HG02610 (cell line): Measurements from ENCODE around the gene GPR42.
"Not testable (repeated sequence)": the region's sequence is repeated elsewhere in the genome, so short reads cannot be mapped to it uniquely, and the experiment has no call there.

Source experiments
- ATAC-seq: cut with Tn5 transposase; IDR thresholded peaks from one replicate; pipeline ENCODE4 v1.9.1; 2021; ENCODE audit warnings: mild to moderate bottlenecking, moderate library complexity; ENCODE audit not compliant: unreplicated experiment

GPR42 gene

DNA sequence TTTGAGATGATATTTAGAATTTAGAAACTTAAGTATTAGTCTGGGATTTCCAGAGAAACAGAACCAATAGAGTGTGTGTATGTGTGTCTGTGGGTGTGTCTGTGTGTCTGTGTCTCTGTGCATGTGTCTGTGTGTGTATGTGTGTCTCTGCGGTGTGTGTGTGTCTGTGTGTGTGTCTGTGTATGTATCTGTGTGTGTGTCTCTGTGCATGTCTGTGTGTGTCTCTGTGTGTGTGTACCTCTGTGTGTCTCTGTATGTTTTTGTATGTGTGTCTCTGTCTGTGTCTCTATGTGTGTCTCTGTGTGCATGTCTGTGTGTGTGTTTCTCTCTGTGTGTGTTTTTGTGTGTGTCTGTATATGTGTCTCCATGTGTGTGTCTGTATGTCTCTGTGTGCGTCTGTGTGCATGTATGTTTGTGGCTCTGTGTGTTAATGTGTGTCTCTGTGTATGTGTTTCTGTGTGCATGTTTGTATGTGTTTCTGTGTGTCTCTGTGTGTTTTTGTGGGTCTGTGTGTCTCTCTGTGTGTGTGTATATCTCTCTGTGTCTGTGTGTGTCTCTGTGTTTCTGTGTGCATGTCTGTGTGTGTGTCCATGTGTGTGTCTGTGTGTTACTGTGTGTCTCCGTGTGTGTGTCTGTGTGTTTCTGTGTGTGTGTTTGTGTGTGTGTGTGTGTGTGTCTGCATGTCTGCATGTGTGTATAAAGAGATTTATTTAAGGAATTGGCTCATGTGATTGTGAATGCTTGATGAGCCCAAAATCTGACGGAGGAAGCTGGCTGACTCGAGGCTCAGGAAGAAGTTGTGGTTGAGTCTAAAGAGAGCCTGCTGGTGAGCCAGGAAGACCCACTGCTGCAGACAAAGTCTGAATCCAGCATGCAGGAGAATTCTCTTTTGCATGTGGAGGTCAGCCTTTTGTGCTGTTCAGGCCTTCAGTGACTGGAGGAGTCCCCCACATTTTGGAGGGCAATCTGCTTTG lies 22.2 kb downstream of the GPR42 start:
- ATAC-seq, result no peak

DNA sequence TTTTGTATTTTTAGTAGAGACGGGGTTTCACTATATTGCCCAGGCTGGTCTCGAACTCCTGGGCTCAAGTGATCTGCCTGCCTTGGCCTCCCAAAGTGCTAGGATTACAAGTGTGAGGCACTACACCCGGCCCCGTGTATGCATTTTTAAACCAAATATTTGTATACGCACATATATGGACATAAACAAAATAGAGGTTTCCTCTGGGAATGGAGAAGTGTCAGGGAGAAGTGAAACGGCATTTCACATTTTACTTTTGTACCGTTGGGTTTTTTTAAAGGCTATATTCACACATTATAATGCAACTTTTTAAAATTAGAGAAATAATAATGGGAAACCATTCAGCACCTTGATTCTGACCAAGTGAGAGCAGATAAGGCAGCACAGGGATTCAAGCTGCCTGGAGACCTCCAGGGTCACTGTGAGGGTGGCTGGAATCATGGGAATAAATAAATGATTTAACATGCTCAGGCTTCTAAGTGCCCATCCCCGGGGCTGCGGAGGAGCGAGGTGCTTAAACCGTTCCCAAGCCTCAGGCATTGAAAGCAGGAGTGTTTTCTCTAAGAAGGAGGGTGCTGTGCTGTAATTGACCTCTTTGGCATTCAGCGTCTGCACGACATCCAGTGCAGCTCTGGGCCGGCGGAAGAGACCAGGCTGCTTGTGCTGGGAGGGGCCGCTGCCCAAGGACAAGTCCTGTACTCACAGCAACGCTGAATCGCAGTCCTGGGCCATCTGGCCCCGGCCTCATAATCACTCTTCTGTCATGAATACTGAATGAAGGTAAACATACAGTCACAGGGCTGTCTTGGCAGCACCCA lies 24.7 kb downstream of the GPR42 start:
- no peak for ATAC-seq

DNA sequence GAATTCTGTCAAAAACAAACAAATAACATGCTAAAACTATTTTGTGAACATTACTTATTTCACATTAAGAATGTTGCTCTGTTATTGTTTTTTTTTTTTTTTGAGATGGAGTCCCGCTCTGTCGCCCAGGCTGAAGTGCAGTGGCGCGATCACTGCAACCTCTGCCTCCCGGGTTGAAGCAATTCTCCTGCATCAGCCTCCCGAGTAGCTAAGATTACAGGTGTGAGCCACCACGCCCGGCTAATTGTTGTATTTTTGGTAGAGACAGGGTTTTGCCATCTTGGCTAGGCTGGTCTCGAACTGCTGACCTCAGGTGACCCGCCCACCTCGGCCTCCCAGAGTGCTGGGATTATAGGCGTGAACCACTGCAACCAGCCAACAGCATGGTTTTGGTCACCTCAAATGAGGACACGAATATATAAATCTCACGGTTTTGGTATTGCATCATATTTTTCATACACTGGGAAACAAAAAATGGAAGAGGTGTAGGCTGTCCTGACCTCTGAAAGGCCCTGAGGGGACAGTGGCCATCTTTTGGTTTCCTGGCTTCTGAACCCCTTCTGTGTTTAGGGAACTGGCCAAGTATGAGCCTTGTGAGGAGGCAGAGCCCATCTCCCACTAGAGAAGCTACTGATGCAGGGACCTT lies 25.5 kb downstream of the GPR42 start:
- no peak for ATAC-seq

DNA sequence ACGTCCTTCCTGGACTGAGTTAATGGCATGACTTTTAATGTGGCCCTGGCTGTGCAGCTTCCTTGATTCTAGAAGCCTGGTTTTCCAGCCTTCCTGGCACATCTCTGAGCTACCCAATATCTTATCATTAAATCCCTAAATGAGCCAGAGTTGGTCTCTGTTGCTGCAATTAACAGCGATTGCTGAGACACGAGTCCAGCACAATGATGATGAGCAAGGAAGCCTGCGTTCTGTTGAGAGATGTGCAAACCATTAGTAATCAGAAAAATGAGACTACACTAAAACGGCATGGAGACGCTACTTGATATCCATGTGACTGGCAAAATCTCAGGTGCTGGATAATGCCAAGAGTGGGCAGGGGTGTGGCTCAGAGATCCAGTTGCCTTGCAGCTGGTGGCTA lies 26.2 kb downstream of the GPR42 start:
- no peak for ATAC-seq

DNA sequence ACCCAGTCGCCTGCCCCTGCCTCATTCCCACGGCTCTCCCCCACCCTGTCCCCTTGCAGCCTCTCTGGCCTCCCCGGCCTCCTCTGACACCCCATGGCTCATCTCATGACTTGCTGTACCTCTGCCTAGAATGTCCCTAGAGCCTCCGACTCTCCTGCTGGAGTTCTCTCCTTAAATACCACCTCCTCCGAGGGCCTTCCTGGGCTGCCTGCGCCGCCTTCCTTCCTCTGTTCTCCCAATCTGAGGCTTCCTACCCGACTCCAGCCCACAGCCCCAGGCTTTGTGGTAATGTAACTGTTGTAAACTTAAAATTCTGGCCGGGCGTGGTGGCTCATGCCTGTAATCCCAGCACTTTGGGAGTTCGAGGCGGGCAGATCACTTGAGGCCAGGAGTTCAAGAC lies 27.7 kb downstream of the GPR42 start:
- ATAC-seq, result no peak

DNA sequence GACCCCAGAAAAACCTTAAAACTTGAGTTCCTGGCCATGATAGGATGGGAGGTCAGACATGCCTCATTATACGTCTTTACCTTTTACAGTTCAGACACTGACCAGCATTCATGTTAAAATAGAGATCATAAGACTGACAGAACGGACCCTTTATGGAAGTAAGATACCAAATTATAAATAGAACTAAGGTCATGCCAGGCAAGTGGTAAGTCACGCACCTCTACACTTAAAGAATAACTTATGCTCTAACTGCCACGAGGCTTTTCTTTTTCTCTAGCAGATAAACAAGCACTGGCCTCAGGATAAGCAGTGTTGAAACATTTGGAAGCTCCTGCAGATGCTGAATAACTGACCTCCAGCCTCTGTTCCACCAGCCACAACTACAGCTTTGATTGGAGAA lies 28.4 kb downstream of the GPR42 start:
- ATAC-seq, result no peak

DNA sequence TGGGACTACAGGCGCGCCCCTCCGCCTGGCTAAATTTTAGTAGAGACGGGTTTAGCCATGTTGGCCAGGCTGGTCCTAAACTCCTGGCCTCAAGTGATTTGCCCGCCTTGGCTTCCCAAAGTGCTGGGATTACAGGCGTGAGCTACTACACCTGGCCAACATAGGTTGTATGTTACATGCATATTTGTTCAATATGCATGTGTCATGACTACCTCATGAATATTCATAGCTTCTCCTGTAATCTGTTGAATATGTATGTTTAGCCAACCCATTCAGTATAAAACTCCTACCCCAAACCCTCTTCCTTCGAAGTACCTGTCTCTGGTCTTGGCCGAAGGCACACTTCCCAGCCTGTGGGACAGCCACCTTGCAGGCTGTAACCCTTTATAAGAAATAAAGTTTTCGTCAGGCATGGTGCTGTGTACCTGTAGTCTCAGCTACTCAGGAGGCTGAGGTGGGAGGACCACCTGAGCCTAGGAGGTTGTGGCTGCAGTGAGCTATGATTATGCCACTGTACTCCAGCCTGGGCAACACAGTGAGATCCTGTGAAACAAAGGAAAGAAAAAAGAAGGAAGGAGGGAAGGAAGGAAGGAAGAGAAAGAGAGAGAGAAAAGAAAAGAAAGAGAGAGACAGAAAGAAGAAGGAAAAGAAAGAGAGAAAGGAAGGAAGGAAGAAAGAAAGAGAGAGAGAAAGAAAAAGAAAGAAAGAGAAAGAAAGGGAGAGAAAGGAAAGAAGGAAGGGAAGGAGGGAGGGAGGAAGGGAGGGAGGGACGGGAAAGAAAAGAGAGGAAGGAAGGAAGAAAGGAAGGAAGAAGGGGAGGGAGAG lies 29.3 kb downstream of the GPR42 start:
- ATAC-seq, result no peak

DNA sequence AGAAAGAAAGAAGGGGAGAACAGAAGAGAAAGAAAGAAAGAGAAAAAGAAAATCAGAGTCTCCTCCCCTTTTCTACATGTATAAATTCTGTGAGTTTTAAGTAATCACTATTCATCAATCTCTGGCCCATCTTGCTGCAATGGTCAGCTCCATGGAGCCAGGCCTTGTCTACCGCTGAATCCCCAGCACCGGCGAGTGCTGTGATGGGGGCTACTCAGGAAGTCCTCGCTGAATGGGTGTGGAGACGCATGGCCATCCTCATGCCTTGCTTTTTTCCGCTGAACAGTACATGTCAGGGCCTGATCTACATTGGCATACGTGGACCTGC lies 29.9 kb downstream of the GPR42 start:
- no peak for ATAC-seq

DNA sequence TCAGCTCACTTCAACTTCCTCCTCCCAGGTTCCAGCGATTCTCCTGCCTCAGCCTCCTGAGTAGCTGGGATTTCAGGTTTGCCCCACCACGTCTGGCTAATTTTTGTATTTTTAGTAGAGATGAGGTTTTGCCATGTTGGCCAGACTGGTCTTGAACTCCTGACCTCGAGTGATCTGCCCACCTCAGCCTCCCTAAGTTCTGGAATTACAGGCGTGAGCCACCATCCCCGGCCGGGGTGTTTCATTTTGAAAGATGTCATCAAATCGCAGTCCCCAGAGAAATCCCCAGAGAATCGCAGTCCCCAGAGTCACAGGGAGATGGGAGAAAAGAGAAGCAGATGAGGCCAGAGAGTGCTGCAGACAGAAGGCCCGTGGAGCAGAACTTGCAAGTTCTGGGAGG lies 30.5 kb downstream of the GPR42 start:
- not testable (repeated sequence) for ATAC-seq

DNA sequence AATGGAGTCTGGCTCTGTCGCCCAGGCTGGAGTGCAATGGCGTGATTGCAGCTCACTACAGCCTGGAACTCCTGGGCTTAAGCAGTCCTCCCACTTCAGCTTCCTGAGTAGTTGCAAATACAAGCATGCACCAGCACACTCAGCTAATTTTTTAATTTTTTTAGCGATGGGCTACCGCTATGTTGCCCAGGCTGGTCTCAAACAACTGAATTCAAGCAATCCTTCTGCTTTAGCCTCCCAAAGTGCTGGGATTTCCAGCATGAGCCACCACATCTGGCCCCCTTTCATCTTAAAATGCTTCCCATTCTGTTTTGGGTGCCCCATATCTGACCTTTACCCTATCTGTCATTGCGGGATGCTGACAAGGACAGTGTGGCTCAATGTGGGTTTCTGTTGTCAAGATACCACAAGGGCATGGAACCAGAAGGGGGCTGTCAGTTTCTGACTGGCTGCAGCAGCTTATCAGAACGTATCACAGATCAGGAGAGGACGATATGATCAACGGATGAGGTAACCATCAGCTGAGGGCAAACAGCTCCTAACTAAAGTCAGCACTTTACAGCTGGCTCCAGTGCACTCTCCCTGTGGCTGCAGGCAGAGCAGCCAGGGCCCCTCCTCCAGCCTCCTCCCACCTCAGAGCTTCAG lies 32.4 kb downstream of the GPR42 start:
- ATAC-seq, result no peak

DNA sequence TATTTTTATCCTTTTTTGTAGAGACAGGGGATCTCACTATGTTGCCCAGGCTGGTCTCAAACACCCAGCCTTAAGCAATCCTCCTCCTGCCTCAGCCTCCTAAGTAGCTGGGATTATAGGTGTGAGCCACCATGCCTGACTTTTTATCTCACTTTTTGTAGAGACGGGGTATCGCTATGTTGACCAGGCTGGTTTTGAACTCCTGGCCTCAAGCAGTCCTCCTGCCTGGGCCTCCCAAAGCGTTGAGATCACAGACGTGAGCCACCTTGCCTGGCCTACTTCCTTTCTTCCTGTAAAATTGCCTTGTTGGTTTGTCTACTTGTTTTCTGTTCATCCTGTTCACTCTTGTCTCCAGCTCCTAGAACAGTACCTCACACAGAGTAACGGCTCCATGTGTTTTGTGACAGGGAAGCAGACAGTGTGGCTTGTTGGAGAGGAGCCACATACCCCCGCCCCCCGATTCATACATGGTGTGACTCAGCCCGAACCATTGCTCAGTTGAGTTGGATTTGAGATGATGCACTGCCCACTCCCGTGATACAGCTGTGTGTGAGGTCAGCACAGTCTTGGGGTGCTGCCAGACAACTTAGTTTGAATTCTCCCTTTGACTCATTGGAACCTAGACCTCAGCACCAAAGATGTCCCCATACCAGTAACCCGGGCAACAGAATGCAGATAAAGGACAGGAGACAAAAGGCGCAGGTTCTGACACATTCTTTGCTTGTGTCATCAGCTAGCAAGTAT lies 34.2 kb downstream of the GPR42 start:
- peak; percentile 73 for ATAC-seq

DNA sequence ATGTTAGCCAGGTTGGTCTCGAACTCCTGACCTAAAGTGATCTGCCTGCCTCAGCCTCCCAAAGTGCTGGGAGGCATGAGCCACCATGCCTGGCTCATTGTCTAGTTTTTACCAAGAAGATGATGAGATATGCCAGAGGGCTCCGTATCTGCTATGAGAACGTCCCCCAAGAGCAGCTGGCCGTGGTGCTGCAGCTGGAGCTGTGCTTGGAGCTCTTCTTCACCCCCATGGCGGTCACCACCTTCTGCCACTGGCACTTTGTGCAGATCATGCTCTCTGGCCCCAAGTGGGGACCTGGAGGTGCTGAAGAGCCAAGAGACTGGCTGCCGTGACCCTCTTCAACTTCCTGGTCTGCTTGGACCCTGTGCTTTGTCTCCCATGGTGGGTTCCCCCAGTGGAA lies 36.8 kb downstream of the GPR42 start:
- no peak for ATAC-seq

DNA sequence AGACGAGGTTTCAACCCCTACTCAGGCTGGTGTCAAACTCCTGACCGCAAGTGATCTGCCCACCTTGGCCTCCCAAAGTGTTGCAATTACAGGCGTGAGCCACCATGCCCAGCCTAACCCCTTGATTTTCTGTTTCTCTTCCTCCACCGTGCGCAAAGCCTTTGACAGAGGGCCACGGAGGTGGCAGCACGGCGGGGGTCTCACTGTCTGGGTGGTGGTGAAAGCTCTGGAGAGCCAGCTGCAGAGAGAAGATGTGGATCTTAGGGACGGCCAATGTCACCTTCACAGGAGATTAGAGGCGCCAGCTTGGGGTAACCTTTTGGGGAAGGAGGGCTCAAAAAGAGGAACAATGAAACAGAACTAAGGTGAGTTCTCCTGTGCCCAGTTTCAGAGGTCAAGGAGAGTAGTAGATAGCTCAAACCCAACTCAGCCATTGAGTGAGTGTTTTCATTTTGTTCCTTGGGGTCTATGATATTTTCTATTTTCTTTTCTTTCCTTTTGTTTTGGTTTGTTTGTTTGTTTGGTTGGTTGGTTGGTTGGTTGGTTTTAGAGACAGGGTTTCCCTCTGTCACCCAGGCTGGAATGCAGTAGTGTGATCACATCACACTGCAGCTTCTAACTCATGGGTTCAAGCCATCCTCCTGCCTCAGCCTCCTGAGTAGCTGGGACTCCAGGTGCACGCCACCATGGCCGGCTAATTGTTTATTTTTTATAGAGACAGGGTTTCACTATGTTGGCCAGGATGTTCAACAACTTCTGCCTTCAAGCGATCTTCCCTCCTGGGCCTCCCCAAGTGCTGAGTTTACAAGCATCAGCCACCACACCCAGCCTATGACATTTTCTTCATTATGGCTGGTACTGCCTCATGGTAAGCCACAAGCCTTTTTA lies 37.7 kb downstream of the GPR42 start:
- no peak for ATAC-seq

DNA sequence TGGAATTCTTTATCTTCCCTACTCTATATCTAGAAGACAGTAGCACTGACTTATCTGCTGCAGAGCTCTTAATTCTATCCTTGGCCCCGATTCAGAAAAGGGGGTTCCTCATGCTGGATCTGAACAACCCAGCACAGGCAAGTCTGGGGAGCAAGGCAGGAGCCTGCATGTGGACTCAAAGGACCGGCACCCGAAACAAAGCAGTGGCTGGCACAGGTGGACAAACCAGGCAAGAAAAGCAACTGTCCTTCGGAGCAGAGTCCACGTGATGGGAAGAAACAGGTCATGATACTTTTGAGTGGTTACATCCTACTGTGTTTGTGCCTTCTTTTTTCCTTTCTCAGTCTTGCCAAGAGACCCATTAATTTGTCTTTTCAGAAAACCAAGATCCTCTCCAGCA lies 38.3 kb downstream of the GPR42 start:
- ATAC-seq, result no peak

DNA sequence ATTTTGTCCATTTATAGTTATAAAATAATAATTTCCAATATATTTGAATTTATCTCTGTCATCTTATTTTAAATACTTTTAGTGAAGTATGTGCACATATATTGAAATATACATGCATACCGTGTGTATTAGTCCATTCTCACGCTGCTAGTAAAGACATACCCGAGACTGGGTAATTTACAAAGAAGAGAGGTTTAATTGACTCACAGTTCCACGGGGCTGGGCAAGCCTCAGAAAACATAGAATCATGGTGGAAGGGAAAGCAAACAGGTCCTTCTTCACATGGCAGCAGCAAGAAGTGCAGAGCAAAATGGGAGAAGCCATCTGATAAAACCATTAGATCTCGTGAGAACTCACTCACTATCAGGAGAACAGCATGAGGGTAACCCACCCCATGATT lies 39.6 kb downstream of the GPR42 start:
- ATAC-seq, result no peak

DNA sequence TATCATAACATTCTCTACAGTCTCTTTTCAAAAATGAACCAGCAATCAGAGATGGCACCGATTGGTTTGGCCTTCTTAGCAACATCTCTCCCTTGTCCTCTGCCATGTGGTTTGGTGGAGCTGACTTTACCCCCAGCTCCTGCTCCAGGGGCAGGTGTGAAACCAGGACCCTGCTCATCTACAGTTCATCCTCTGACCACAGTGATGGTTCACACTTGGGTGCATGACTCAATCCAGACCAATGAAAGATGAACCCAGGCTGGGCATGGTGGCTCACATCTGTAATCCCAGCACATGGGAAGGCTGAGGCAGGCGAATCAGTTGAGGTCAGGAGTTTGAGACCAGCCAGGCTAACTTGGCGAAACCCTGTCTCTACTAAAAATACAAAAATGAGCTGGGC lies 43.6 kb downstream of the GPR42 start:
- ATAC-seq, result no peak

DNA sequence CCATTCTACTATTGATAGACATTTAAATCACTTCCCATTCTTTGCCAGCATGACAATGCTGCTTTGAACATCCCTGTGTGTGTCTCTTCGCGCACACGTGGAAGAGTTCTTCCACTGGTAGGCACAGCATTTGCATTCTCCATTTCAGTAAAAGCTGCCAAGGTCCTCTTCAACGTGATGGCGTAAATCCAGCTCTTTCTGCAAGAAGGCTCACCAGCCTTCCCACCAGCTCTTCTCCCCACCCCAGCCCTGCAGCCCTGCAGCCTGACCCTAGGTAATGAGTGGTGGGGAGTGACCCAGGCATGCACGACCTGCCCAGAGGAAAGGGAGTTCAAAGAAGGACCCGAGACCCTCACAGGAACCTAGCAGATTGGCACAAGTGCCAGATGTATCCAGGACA lies 45.5 kb downstream of the GPR42 start:
- ATAC-seq, result no peak

DNA sequence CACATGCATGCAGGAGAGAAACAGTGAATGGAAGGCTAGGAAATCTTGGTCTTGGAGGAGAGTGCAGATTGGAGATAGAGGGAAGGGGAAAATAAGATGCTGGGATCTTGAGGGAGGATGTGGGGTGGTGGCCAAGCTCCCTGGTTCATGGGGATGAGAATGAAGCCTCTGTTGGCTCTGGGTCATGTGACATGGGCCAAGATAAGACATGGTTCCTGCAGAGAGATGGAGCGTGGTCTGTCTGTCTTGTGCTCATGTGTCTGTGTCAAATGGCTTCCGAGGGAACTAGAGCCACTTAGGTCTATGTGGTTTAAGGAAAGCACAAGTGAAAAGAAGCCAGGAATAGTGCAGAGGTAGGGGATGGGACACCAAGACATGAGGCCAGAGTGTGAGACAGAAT lies 46.4 kb downstream of the GPR42 start:
- ATAC-seq, result no peak
